NB4 (cell line): ENCODE measurements around the gene HDAC4.

Experiments used
- DNase-seq: peaks from one replicate; pipeline ENCODE4 v3.0.0; 2010; ENCODE audit warnings: low read depth
- H3K4me3 ChIP-seq: one replicate; pipeline ENCODE4 v1.5.1; 2011; ENCODE audit warnings: mild to moderate bottlenecking, low read depth, low read length, moderate library complexity
- MYC ChIP-seq: IDR thresholded peaks from 2 replicates; pipeline ENCODE4 v1.6.1; 2011; ENCODE audit warnings: low read depth, low read length
- POLR2A ChIP-seq: IDR thresholded peaks from 2 replicates; pipeline ENCODE4 v1.6.1; 2011; ENCODE audit warnings: mild to moderate bottlenecking; ENCODE audit not compliant: insufficient read length; ENCODE audit errors: extremely low read depth
- TF ChIP-seq, protein P1 (sequence below): IDR thresholded peaks from one replicate; pipeline ENCODE4 v1.5.1; 2012; ENCODE audit warnings: low read depth, low read length
- TF ChIP-seq, protein P2 (sequence below): IDR thresholded peaks from 2 replicates; pipeline ENCODE4 v1.6.1; 2011; ENCODE audit warnings: low read depth, low read length

HDAC4 gene

DNA sequence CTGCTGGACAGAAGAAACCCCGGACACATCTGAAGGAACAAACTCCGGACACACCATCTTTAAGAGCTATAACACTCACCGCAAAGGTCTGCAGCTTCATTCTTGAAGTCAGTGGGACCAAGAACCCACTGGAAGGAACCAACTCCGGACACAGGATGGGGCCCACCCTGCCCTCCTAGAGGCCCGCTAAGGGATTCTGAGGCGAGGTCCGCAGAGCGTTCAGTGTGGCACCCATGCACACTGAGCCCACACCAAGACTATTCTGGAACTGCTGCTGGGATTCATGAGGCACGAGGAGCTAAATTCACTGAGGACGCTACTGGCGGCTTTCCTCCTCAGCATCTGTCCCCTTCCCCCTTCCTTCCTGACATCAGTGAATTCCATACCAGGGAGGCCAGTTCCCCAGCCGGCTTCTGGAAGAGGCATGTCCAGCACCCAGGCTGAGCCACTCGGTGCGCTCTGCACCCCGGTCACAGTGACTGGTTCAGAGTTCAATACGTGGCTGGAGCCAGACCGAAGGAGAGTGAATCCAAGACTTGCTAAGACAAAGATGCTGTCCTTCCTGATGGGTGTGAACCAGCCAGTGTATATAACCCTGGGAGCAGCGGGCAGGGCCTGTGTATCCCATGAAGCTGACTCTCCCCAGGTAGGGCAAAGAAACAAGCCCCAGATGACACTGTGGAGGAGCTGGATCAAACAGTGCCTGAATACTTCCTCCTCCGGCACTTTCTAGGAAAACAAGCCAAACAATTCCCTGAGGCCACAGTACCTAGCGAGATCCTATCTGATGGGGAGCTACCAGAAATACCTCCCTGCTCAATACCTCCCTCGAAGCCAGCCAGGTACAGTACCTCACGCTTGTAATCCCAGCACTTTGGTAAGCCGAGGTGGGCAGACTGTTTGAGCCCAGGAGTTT, 11.1 kb downstream of the HDAC4 start:
- DNase-seq, result no peak
- TF ChIP-seq, protein P1, sequence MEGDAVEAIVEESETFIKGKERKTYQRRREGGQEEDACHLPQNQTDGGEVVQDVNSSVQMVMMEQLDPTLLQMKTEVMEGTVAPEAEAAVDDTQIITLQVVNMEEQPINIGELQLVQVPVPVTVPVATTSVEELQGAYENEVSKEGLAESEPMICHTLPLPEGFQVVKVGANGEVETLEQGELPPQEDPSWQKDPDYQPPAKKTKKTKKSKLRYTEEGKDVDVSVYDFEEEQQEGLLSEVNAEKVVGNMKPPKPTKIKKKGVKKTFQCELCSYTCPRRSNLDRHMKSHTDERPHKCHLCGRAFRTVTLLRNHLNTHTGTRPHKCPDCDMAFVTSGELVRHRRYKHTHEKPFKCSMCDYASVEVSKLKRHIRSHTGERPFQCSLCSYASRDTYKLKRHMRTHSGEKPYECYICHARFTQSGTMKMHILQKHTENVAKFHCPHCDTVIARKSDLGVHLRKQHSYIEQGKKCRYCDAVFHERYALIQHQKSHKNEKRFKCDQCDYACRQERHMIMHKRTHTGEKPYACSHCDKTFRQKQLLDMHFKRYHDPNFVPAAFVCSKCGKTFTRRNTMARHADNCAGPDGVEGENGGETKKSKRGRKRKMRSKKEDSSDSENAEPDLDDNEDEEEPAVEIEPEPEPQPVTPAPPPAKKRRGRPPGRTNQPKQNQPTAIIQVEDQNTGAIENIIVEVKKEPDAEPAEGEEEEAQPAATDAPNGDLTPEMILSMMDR, result no peak
- TF ChIP-seq MYC (no peak), POLR2A (no peak)
- TF ChIP-seq, protein P2, sequence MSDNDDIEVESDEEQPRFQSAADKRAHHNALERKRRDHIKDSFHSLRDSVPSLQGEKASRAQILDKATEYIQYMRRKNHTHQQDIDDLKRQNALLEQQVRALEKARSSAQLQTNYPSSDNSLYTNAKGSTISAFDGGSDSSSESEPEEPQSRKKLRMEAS, result no peak
- H3K4me3 ChIP-seq, result no peak overlapping the region

- H3K4me3 ChIP-seq, result no peak overlapping the region
- TF ChIP-seq MYC (no peak), POLR2A (no peak)
- TF ChIP-seq, protein P2, result no peak
- TF ChIP-seq, protein P1, result no peak
- no peak for DNase-seq
These were observed 12.3 kb downstream of the HDAC4 start for GRCh38 chr2:239388236-239389151.

GRCh38 chr2:239387811-239388210, 13.0 kb downstream of the HDAC4 start:
- H3K4me3 ChIP-seq, result no peak overlapping the region
- TF ChIP-seq, protein P2, result no peak
- TF ChIP-seq POLR2A, result no peak
- TF ChIP-seq MYC, result no peak
- TF ChIP-seq, protein P1, result no peak
- DNase-seq, result no peak

- no peak for TF ChIP-seq MYC
- TF ChIP-seq, protein P1, result no peak
- TF ChIP-seq POLR2A, result no peak
- TF ChIP-seq, protein P2, result no peak
- no peak for DNase-seq
- no peak overlapping the region for H3K4me3 ChIP-seq
These were observed 13.9 kb downstream of the HDAC4 start for GRCh38 chr2:239386872-239387445.

- DNase-seq, result no peak
- TF ChIP-seq MYC (no peak), POLR2A (no peak)
- TF ChIP-seq, protein P1, result no peak
- TF ChIP-seq, protein P2, result no peak
- H3K4me3 ChIP-seq, result no peak overlapping the region
These were observed 14.7 kb downstream of the HDAC4 start for GRCh38 chr2:239386001-239386670.
